K562 (cell line): ENCODE results near the gene PTPRU. TPM values are rescaled to one million over a fixed set of nuclear protein-coding genes. Genes with fewer than 3 reads are reported as not detected.

ENCODE experiments used
- ATAC-seq: fragments of 200-7000 bp; cut with Tn5 transposase; 3 replicates; pipeline ENCODE4 v1.9.1; 2020; ENCODE audit warnings: moderate library complexity
- BruUV-seq: library from RNA; stranded (reverse); fragments of 400-500 nt; replicated peaks from 2 replicates; lab custom pipeline; 2021; lab: Mats Ljungman, UMichigan
- CTCF ChIA-PET: fragments of 300-600 bp; formaldehyde crosslinking; extraction: SDS; loops from one replicate; lab custom pipeline; 2021; ENCODE audit warnings: low intra/inter-chr PET ratio; lab: Yijun Ruan, JAX
- POLR2A ChIA-PET: fragments of 300-600, 350-650 bp; sonication (Branson Sonifier 250); formaldehyde crosslinking; extraction: SDS; loops from one replicate; lab custom pipeline; 2021; ENCODE audit warnings: antibody characterized with exemption, inconsistent platforms; lab: Yijun Ruan, JAX
- DNase-seq, 4 experiments: peaks; one replicate each; pipeline versions ENCODE4 v3.0.0 to v3.0.0-alpha.2; 2011 to 2018; ENCODE audit warnings: low spot score in 3 of 4, mixed read lengths in 3 of 4; ENCODE audit errors: extremely low read depth in 1 of 4
- FAIRE-seq: peaks from 2 replicates; lab custom pipeline; 2011; peaks lifted over from hg19 to GRCh38; lab: Jason Lieb, UNC
- H2AFZ ChIP-seq: 2 replicates; pipeline ENCODE4 v1.6.0; 2011; ENCODE audit warnings: low read depth, low read length, control low read depth, inconsistent platforms
- H3K27ac ChIP-seq: fragments of 200-600 bp; 3 replicates; pipeline ENCODE4 v1.8.0; 2011; ENCODE audit warnings: low read depth, mild to moderate bottlenecking, control low read depth, inconsistent platforms, low read length, moderate library complexity, mixed read lengths; ENCODE audit errors: extremely low read depth
- H3K27me3 ChIP-seq, 2 experiments: fragments of 300-600 bp in 1 of 2; 2 replicates in 1 of 2; 3 replicates in 1 of 2; pipeline versions ENCODE4 v1.6.0 to v1.8.0; 2011; ENCODE audit warnings: inconsistent platforms in 2 of 2, low read length in 2 of 2, mild to moderate bottlenecking in 1 of 2, mixed read lengths in 1 of 2, moderate library complexity in 1 of 2; ENCODE audit not compliant: control insufficient read depth in 2 of 2, insufficient read depth in 2 of 2
- H3K36me3 ChIP-seq: fragments of 300-600 bp; 3 replicates; pipeline ENCODE4 v1.8.0; 2011; ENCODE audit warnings: mild to moderate bottlenecking, low read length, inconsistent platforms; ENCODE audit not compliant: control insufficient read depth, insufficient read depth
- H3K4me1 ChIP-seq, 2 experiments: fragments of 200-600 bp in 1 of 2; replicated peaks in 1 of 2; 2 replicates in 1 of 2; 3 replicates in 1 of 2; pipeline versions ENCODE4 v1.5.1 to v1.8.0; 2011; ENCODE audit warnings: inconsistent platforms in 2 of 2, low read length in 2 of 2, mild to moderate bottlenecking in 1 of 2, mixed read lengths in 1 of 2, moderate library complexity in 1 of 2; ENCODE audit not compliant: control insufficient read depth in 2 of 2, insufficient read depth in 2 of 2
- H3K4me2 ChIP-seq: 2 replicates; pipeline ENCODE4 v1.6.1; 2011; ENCODE audit warnings: low read length, control low read depth, inconsistent platforms, mixed read lengths; ENCODE audit not compliant: insufficient read depth
- H3K4me3 ChIP-seq: fragments of 200-600 bp; sonication (generic), shearing (Covaris generic); 2 replicates; pipeline ENCODE4 v1.5.1; 2016; ENCODE audit warnings: control low read depth, inconsistent platforms
- H3K79me2 ChIP-seq: fragments of 200-600 bp; 3 replicates; pipeline ENCODE4 v1.8.0; 2011; ENCODE audit warnings: low read length, inconsistent platforms; ENCODE audit not compliant: control insufficient read depth, insufficient read depth
- H3K9ac ChIP-seq, 2 experiments: 2 replicates each; pipeline versions ENCODE4 v1.6.0 to v1.6.1; 2011; ENCODE audit warnings: low read depth in 2 of 2, low read length in 2 of 2, control low read depth in 1 of 2, inconsistent platforms in 1 of 2, mild to moderate bottlenecking in 1 of 2, mixed read lengths in 1 of 2; ENCODE audit not compliant: insufficient read depth in 1 of 2
- H3K9me1 ChIP-seq: one replicate; pipeline ENCODE4 v1.6.0; 2011; ENCODE audit warnings: inconsistent platforms, mild to moderate bottlenecking, low read length, moderate library complexity; ENCODE audit not compliant: control insufficient read depth, insufficient read depth
- H3K9me3 ChIP-seq: replicated peaks from 2 replicates; pipeline ENCODE4 v1.5.1; 2011; ENCODE audit warnings: low read depth, low read length, inconsistent platforms; ENCODE audit not compliant: control insufficient read depth, insufficient read depth
- H4K20me1 ChIP-seq: replicated peaks from 2 replicates; pipeline ENCODE4 v1.6.1; 2011; ENCODE audit warnings: low read length, inconsistent platforms, mixed read lengths; ENCODE audit not compliant: control insufficient read depth, insufficient read depth
- ATF3 ChIP-seq, 2 experiments: fragments of 450-650 bp in 1 of 2; sonication (generic) in 1 of 2; formaldehyde crosslinking in 1 of 2; IDR thresholded peaks in 1 of 2; conservative IDR thresholded peaks in 1 of 2; 2 replicates each; pipeline versions ENCODE4 v1.6.1 to v1.8.1; 2016 to 2023; ENCODE audit warnings: mild to moderate bottlenecking in 2 of 2, moderate library complexity in 2 of 2, inconsistent platforms in 1 of 2, missing genetic modification reagents in 1 of 2
- E2F4 ChIP-seq: sonication (generic); formaldehyde crosslinking; IDR thresholded peaks from 2 replicates; pipeline ENCODE4 v1.8.0; 2022; ENCODE audit warnings: mild to moderate bottlenecking, low read depth, missing genetic modification reagents
- FUS ChIP-seq: fragments of 200-400 bp; formaldehyde crosslinking; optimal IDR thresholded peaks from 2 replicates; pipeline ENCODE3; 2017; ENCODE audit warnings: low read depth, low read length
- PRPF4 ChIP-seq: fragments of 200-400 bp; formaldehyde crosslinking; IDR thresholded peaks from one replicate; pipeline ENCODE4 v1.6.1; 2017; ENCODE audit warnings: low read length, low read depth, mild to moderate bottlenecking; ENCODE audit not compliant: insufficient read depth, poor library complexity, severe bottlenecking
- SMC3 ChIP-seq: conservative IDR thresholded peaks from 2 replicates; pipeline ENCODE4 v1.6.1; 2011; ENCODE audit warnings: low read depth, low read length, improper control_type of control experiment; ENCODE audit not compliant: insufficient read depth
- ZBTB40 ChIP-seq, 2 experiments: fragments of 450-650 bp in 1 of 2; sonication (generic) in 1 of 2; formaldehyde crosslinking in 1 of 2; IDR thresholded peaks; 2 replicates each; pipeline versions ENCODE4 v1.7.1 to v1.9.0; 2016 to 2022; ENCODE audit warnings: inconsistent platforms in 1 of 2, mild to moderate bottlenecking in 1 of 2, missing genetic modification reagents in 1 of 2
- WGBS: fragments of 100-300 bp; shearing (Covaris generic); methylation state at CpG from one replicate; pipeline ENCODE4 v1.1.6; 2016; ENCODE audit warnings: low coverage, mixed read lengths; ENCODE audit not compliant: insufficient coverage; ENCODE audit errors: missing lambda C conversion rate; 5-methylcytosine and 5-hydroxymethylcytosine counted together
- in situ Hi-C: fragments of 300-500 bp; cut with MboI; formaldehyde crosslinking; loops from 4 replicates; pipeline ENCODE4 v1.15.0; 2018; ENCODE audit warnings: inconsistent platforms, mixed read lengths
- intact Hi-C: fragments of 100-400 bp; cut with micrococcal nuclease; formaldehyde crosslinking; loops from 2 replicates; pipeline ENCODE4 v1.14.2; 2022
- polyA plus RNA-seq, 8 experiments: library from polyadenylated mRNA; depleted of rRNA in 4 of 8; stranded (reverse) in 5 of 8; unstranded in 3 of 8; fragments of >200 nt; fragmentation: Nextera tagmentation in 2 of 8; fragmentation: Illumina TruSeq in 1 of 8; extraction: Ambion mirVana in 2 of 8; extraction: Trizol in 1 of 8; gene quantifications; 2 replicates each; pipeline versions ENCODE4 v1.2.1 to v1.2.3, GENCODE V29; 2011 to 2014; ENCODE audit warnings: inconsistent platforms in 1 of 8, missing spikeins in 1 of 8
- total RNA-seq, 7 experiments: library from RNA; depleted of rRNA in 6 of 7; stranded (reverse); fragments of >200 nt in 6 of 7; fragmentation: Illumina TruSeq in 2 of 7; extraction: Trizol in 2 of 7; gene quantifications; 2 replicates each; pipeline versions ENCODE4 v1.2.1 to v1.2.3, GENCODE V29; 2011 to 2021; ENCODE audit warnings: low replicate concordance in 1 of 7

PTPRU gene
- total and polyA plus RNA-seq, 9 of the 15 experiments (the other 6 are each of a cell fraction or from before 2014, with no cell fraction given) = 0.01 to 2.9 (median 1.0) TPM

- 0 out of 2 replicates have a peak, but pooled peaks have one; percentile 13 for TF ChIP-seq ATF3 (IDR thresholded peaks at IDR 0.05)
- no peak for TF ChIP-seq ATF3 (CRISPR knock-in tag; conservative IDR thresholded peaks at IDR 0.05)
- no peak for TF ChIP-seq E2F4
- no peak for TF ChIP-seq FUS
- no peak for TF ChIP-seq SMC3
Observed at GRCh38 chr1:29243871-29244200, 7.5 kb downstream of the PTPRU start (continued).

- TF ChIP-seq ZBTB40 (IDR thresholded peaks at IDR 0.05) = no peak
- no peak for TF ChIP-seq ZBTB40 (CRISPR knock-in tag; IDR thresholded peaks at IDR 0.05)
- TF ChIP-seq PRPF4 = no peak
- Histone ChIP-seq H4K20me1 (peaks cover 24% of the 10 kb centered on the region), H3K9me3 (no peaks in the 10 kb centered on the region), H3K27ac (no peak overlapping the region), H3K27me3 (peaks cover 20 to 53% of the 10 kb centered on the region in 2 experiments; a peak in 4 of 5 replicates), H3K4me2 (no peak overlapping the region), H3K4me3 (no peak overlapping the region), H3K36me3 (no peaks in the 10 kb centered on the region), H3K9ac (no peak overlapping the region), H3K9me1 (no peaks in the 10 kb centered on the region), H2AFZ (no peak overlapping the region), H3K79me2 (no peaks in the 10 kb centered on the region), H3K4me1 (peaks cover 4 to 10% of the 10 kb centered on the region in 2 experiments; a peak in 3 of 5 replicates)
- ChIA-PET CTCF (no interaction called here), POLR2A (interaction anchor here (0.6 kb wide), 1 partner anchor 502 kb away, joined by 4 read pairs; no protein-coding TSS in a partner anchor)
- no peak for FAIRE-seq
- DNase-seq = no peak
- no peak for ATAC-seq
- WGBS = 0% methylated on average over 6 of the region's 6 CpGs
- intact Hi-C loops = no loop called here
- BruUV-seq = no TSS peak
- in situ Hi-C loops = no loop called here
Observed at GRCh38 chr1:29245261-29245660, 8.9 kb downstream of the PTPRU start.
